Ishikawa (cell line): ENCODE measurements around the gene RAI1.

ENCODE experiments used
- CEBPB ChIP-seq: IDR thresholded peaks from 2 replicates; pipeline ENCODE4 v1.6.1; 2012
- CREB1 ChIP-seq: IDR thresholded peaks from 2 replicates; pipeline ENCODE4 v1.6.1; 2012; ENCODE audit warnings: low read depth
- EGR1 ChIP-seq: IDR thresholded peaks from 2 replicates; pipeline ENCODE4 v1.6.1; 2012
- EP300 ChIP-seq: IDR thresholded peaks from 2 replicates; pipeline ENCODE4 v1.6.1; 2012; ENCODE audit warnings: borderline replicate concordance
- FOXM1 ChIP-seq: IDR thresholded peaks from 2 replicates; pipeline ENCODE4 v1.6.1; 2012; ENCODE audit warnings: low read depth, borderline replicate concordance
- MAX ChIP-seq: IDR thresholded peaks from 2 replicates; pipeline ENCODE4 v1.6.1; 2012
- NFIC ChIP-seq: IDR thresholded peaks from 2 replicates; pipeline ENCODE4 v1.6.1; 2012
- RAD21 ChIP-seq: IDR thresholded peaks from 2 replicates; pipeline ENCODE4 v1.6.1; 2012; ENCODE audit warnings: low read depth
- REST ChIP-seq: IDR thresholded peaks from 2 replicates; pipeline ENCODE4 v1.6.1; 2012; ENCODE audit warnings: low read depth, mild to moderate bottlenecking
- TAF1 ChIP-seq: IDR thresholded peaks from 2 replicates; pipeline ENCODE4 v1.6.1; 2012; ENCODE audit warnings: low read depth, mild to moderate bottlenecking
- TCF12 ChIP-seq: IDR thresholded peaks from 2 replicates; pipeline ENCODE4 v1.6.1; 2012; ENCODE audit warnings: low read depth
- TEAD4 ChIP-seq: IDR thresholded peaks from 2 replicates; pipeline ENCODE4 v1.6.1; 2012
- USF1 ChIP-seq: IDR thresholded peaks from 2 replicates; pipeline ENCODE4 v1.6.1; 2012
- YY1 ChIP-seq: IDR thresholded peaks from 2 replicates; pipeline ENCODE4 v1.6.1; 2012; ENCODE audit warnings: low read depth
- ZBTB7A ChIP-seq: IDR thresholded peaks from 2 replicates; pipeline ENCODE4 v1.6.1; 2012; ENCODE audit warnings: low read depth

Gene RAI1

GRCh38 chr17:17771498-17772201, 90.4 kb downstream of the RAI1 start:
- TF ChIP-seq TAF1: no peak
- TF ChIP-seq RAD21: no peak
- TF ChIP-seq REST: no peak
- TF ChIP-seq YY1: no peak
- TF ChIP-seq TEAD4: no peak
- TF ChIP-seq CEBPB: no peak
- TF ChIP-seq EP300: no peak
- TF ChIP-seq ZBTB7A: no peak
- TF ChIP-seq CREB1: no peak
- no peak for TF ChIP-seq MAX
- TF ChIP-seq FOXM1: no peak
- TF ChIP-seq NFIC: no peak
- TF ChIP-seq TCF12: no peak
- TF ChIP-seq EGR1: no peak
- no peak for TF ChIP-seq USF1

- TF ChIP-seq ZBTB7A: no peak
- TF ChIP-seq TEAD4: no peak
- TF ChIP-seq FOXM1: no peak
- no peak for TF ChIP-seq USF1
- TF ChIP-seq YY1: no peak
- TF ChIP-seq REST: no peak
Measured at GRCh38 chr17:17772231-17772630, 91.0 kb downstream of the RAI1 start.

- TF ChIP-seq RAD21 (peak; percentile 30; the same call in 1 of the 2 replicates), EGR1 (no peak)
Measured at GRCh38 chr17:17774009-17774881, 93.0 kb downstream of the RAI1 start.

- no peak for TF ChIP-seq CEBPB
- no peak for TF ChIP-seq USF1
- TF ChIP-seq EGR1: no peak
- no peak for TF ChIP-seq MAX
- TF ChIP-seq NFIC: no peak
- no peak for TF ChIP-seq YY1
- no peak for TF ChIP-seq FOXM1
- no peak for TF ChIP-seq TCF12
- TF ChIP-seq TAF1: no peak
- TF ChIP-seq EP300: no peak
- TF ChIP-seq TEAD4: no peak
- TF ChIP-seq REST: no peak
- TF ChIP-seq CREB1: no peak
- no peak for TF ChIP-seq ZBTB7A
- no peak for TF ChIP-seq RAD21
Measured at GRCh38 chr17:17776889-17777288, 95.6 kb downstream of the RAI1 start.
